WERI-Rb-1 (cell line): ENCODE data around the gene NID1.

Experiments
- DNase-seq: peaks from one replicate; pipeline ENCODE4 v3.0.0-alpha.2; 2020
- H3K27ac ChIP-seq: fragments of 250-450 bp; sonication (Bioruptor Pico); 2 replicates; pipeline ENCODE4 v1.5.1; 2020; ENCODE audit warnings: mild to moderate bottlenecking, moderate library complexity
- H3K27me3 ChIP-seq: fragments of 250-450 bp; sonication (Bioruptor Pico); 2 replicates; pipeline ENCODE4 v1.5.1; 2021; ENCODE audit warnings: mild to moderate bottlenecking, low read depth, moderate library complexity; ENCODE audit not compliant: insufficient read depth, severe bottlenecking
- H3K36me3 ChIP-seq: fragments of 250-450 bp; sonication (Bioruptor Pico); 2 replicates; pipeline ENCODE4 v1.5.1; 2020; ENCODE audit warnings: mild to moderate bottlenecking, moderate library complexity
- H3K4me3 ChIP-seq: 2 replicates; pipeline ENCODE4 v1.5.1; 2011; ENCODE audit warnings: low read depth, mild to moderate bottlenecking, control low read depth, low read length
- H3K9me3 ChIP-seq: fragments of 250-450 bp; sonication (Bioruptor Pico); 2 replicates; pipeline ENCODE4 v1.5.1; 2021; ENCODE audit warnings: mild to moderate bottlenecking, moderate library complexity; ENCODE audit not compliant: severe bottlenecking
- TF ChIP-seq, protein P1 (sequence below): IDR thresholded peaks from 2 replicates; pipeline ENCODE4 v1.5.1; 2011; ENCODE audit warnings: low read depth, mild to moderate bottlenecking, control low read depth, inconsistent platforms, low read length

NID1 gene

DNA sequence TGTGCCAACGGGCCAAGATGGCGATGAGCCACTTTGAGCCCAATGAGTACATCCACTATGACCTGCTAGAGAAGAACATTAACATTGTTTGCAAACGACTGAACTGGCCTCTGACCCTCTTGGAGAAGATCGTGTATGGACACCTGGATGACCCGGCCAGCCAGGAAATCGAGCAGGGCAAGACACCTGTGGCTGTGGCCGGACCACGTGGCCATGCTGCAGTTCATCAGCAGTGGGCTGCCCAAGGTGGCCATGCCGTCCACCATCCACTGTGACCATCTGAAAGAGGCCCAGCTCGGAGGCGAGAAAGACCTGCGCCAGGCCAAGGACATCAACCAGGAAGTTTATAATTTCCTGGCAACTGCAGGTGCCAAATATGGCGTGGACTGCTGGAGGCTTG lies 45.2 kb upstream of the NID1 start:
- no peak for DNase-seq
- TF ChIP-seq, protein P1, sequence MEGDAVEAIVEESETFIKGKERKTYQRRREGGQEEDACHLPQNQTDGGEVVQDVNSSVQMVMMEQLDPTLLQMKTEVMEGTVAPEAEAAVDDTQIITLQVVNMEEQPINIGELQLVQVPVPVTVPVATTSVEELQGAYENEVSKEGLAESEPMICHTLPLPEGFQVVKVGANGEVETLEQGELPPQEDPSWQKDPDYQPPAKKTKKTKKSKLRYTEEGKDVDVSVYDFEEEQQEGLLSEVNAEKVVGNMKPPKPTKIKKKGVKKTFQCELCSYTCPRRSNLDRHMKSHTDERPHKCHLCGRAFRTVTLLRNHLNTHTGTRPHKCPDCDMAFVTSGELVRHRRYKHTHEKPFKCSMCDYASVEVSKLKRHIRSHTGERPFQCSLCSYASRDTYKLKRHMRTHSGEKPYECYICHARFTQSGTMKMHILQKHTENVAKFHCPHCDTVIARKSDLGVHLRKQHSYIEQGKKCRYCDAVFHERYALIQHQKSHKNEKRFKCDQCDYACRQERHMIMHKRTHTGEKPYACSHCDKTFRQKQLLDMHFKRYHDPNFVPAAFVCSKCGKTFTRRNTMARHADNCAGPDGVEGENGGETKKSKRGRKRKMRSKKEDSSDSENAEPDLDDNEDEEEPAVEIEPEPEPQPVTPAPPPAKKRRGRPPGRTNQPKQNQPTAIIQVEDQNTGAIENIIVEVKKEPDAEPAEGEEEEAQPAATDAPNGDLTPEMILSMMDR, result no peak

DNA sequence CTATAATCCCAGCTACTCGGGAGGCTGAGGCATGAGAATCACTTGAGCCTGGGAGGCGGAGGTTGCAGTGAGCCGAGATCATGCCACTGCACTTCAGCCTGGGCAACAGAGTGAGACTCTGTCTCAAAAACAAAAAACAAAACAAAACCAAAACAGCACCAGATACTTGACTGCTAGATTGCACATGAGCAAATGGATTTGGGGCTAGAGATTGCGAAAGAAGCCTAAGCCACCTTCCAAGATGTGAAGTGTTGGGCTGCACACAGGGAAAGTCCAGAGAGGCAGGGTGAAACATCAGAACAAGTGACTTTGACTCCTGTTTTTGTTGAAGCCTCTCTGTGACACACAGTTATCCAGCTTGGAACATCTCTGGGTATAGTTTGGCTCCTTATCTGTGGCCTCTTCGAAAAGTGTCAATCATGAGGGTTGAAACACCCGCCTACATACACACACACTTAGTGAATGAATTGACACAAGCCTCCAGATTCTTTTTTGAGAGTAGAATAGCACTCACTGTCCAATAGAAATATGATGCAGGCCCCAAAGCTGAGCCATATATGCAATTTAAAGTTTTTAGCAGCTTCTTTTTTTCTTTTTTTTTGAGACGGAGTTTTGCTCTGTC lies 43.2 kb upstream of the NID1 start:
- H3K9me3 ChIP-seq, result no peaks in the 10 kb centered on the region
- no peak for DNase-seq
- H3K27me3 ChIP-seq, result no peaks in the 10 kb centered on the region
- TF ChIP-seq, protein P1, result no peak
- no peaks in the 10 kb centered on the region for H3K36me3 ChIP-seq
- H3K27ac ChIP-seq, result no peak overlapping the region
- no peak overlapping the region for H3K4me3 ChIP-seq

More for the DNA sequence above, 45.2 kb upstream of the NID1 start:
- Histone ChIP-seq H3K27me3 (no peaks in the 10 kb centered on the region), H3K9me3 (no peaks in the 10 kb centered on the region), H3K36me3 (no peaks in the 10 kb centered on the region), H3K4me3 (no peak overlapping the region), H3K27ac (no peak overlapping the region)

DNA sequence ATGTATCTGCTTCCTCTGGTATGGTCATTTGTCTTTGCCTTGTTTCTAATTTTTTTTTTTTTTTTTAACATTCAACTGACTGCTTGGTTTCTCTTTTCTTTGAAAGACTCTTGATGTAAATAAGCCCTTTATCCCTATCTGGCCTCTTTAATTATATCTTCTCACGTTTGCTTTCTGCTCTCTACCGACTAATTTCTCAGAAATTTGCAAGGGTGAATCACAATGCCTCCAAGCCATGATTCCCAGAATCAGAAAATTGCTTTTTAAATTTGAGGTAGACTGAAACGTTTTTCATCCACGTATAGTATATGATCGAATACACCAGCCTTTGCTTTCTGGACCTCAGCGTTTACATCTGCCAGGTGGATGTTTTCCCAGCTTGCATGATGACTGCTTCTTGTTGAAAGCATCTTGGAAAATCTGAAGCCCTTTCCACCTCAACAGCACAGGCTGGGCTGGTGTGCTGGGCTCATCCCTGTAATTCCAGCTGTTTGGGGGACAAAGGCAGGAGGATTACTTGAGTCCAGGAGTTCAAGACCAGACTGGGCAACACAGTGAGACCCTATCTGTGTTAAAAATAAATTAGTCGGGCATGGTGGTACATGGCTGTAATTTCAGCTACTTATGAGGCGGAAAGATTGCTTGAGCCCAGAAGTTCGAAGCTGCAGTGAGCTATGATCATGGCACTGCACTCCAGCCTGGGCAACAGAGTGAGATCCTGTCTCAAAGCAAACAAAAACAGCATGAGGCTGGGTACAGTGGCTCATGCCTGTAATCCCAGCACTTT lies 42.4 kb upstream of the NID1 start:
- no peak overlapping the region for H3K4me3 ChIP-seq
- H3K36me3 ChIP-seq, result no peaks in the 10 kb centered on the region
- TF ChIP-seq, protein P1, result no peak
- no peaks in the 10 kb centered on the region for H3K9me3 ChIP-seq
- no peak overlapping the region for H3K27ac ChIP-seq
- no peak for DNase-seq
- no peaks in the 10 kb centered on the region for H3K27me3 ChIP-seq

GRCh38 chr1:236103646-236104218 lies 38.8 kb upstream of the NID1 start:
- Histone ChIP-seq H3K27me3 (no peaks in the 10 kb centered on the region), H3K9me3 (no peaks in the 10 kb centered on the region), H3K4me3 (no peak overlapping the region), H3K27ac (no peak overlapping the region), H3K36me3 (no peaks in the 10 kb centered on the region)
- TF ChIP-seq, protein P1, result peak; percentile 71
- peak; percentile 60 for DNase-seq

GRCh38 chr1:236103059-236103458 lies 38.2 kb upstream of the NID1 start:
- Histone ChIP-seq H3K27ac (no peak overlapping the region), H3K27me3 (no peaks in the 10 kb centered on the region), H3K4me3 (no peak overlapping the region), H3K9me3 (no peaks in the 10 kb centered on the region), H3K36me3 (no peaks in the 10 kb centered on the region)
- no peak for DNase-seq
- TF ChIP-seq, protein P1, result no peak
